Measurements from ENCODE around the gene DPH1.

DPH1 gene

GRCh38 chr17:2050300-2051060, 20.5 kb downstream of the DPH1 start:
- no peak overlapping the region for H3K9ac ChIP-seq
- no peaks in the 10 kb centered on the region for H3K79me2 ChIP-seq (ENCODE audit: insufficient read depth, low read depth)
- no peak overlapping the region for H3K27ac ChIP-seq
- no peak overlapping the region for H3K4me3 ChIP-seq (IDR thresholded peaks at IDR 0.05; ENCODE audit: insufficient read depth, low read depth, low read length)
- peaks cover 7% of the 10 kb centered on the region; the same call in 1 of the 2 replicates for H3K27me3 ChIP-seq (ENCODE audit: insufficient read depth, low read depth)
- no peak overlapping the region; the same call in none of the 2 replicates for H2AFZ ChIP-seq (ENCODE audit: low read depth)
- H4K20me1 ChIP-seq (ENCODE audit: insufficient read depth) = no peaks in the 10 kb centered on the region
- H3K4me2 ChIP-seq = 0 out of 2 replicates have a peak overlapping the region, but pooled peaks have one; percentile 21
- no peaks in the 10 kb centered on the region for H3K4me1 ChIP-seq (ENCODE audit: low read depth, poor library complexity, severe bottlenecking)
- TF ChIP-seq CTCF (conservative IDR thresholded peaks at IDR 0.05; ENCODE audit: low read depth, low read length) = no peak
- no peaks in the 10 kb centered on the region for H3K36me3 ChIP-seq (ENCODE audit: insufficient read depth)

GRCh38 chr17:2051061-2051932, 21.3 kb downstream of the DPH1 start:
- H3K27ac ChIP-seq = no peak overlapping the region
- H3K79me2 ChIP-seq (ENCODE audit: insufficient read depth, low read depth) = no peaks in the 10 kb centered on the region
- H3K4me2 ChIP-seq = 0 out of 2 replicates have a peak overlapping the region, but pooled peaks have one; percentile 21
- no peak overlapping the region for H3K4me3 ChIP-seq (IDR thresholded peaks at IDR 0.05; ENCODE audit: insufficient read depth, low read depth, low read length)
- no peak for TF ChIP-seq CTCF (conservative IDR thresholded peaks at IDR 0.05; ENCODE audit: low read depth, low read length)
- no peaks in the 10 kb centered on the region for H3K4me1 ChIP-seq (ENCODE audit: low read depth, poor library complexity, severe bottlenecking)
- no peak overlapping the region for H3K9ac ChIP-seq
- H4K20me1 ChIP-seq (ENCODE audit: insufficient read depth) = no peaks in the 10 kb centered on the region
- H3K36me3 ChIP-seq (ENCODE audit: insufficient read depth) = no peaks in the 10 kb centered on the region
- no peak overlapping the region for H2AFZ ChIP-seq (ENCODE audit: low read depth)
- peaks cover 7% of the 10 kb centered on the region; the same call in 1 of the 2 replicates for H3K27me3 ChIP-seq (ENCODE audit: insufficient read depth, low read depth)

GRCh38 chr17:2051933-2052559, 22.1 kb downstream of the DPH1 start:
- H3K4me2 ChIP-seq = no peak overlapping the region
- peaks cover 7% of the 10 kb centered on the region; the same call in 1 of the 2 replicates for H3K27me3 ChIP-seq (ENCODE audit: insufficient read depth, low read depth)
- H3K36me3 ChIP-seq (ENCODE audit: insufficient read depth) = no peaks in the 10 kb centered on the region
- H4K20me1 ChIP-seq (ENCODE audit: insufficient read depth) = no peaks in the 10 kb centered on the region
- no peak overlapping the region for H3K4me3 ChIP-seq (IDR thresholded peaks at IDR 0.05; ENCODE audit: insufficient read depth, low read depth, low read length)
- no peak overlapping the region for H2AFZ ChIP-seq (ENCODE audit: low read depth)
- no peak overlapping the region for H3K27ac ChIP-seq
- no peak overlapping the region for H3K9ac ChIP-seq
- no peak for TF ChIP-seq CTCF (conservative IDR thresholded peaks at IDR 0.05; ENCODE audit: low read depth, low read length)
- H3K4me1 ChIP-seq (ENCODE audit: low read depth, poor library complexity, severe bottlenecking) = no peaks in the 10 kb centered on the region
- no peaks in the 10 kb centered on the region for H3K79me2 ChIP-seq (ENCODE audit: insufficient read depth, low read depth)
